ENCODE data around the gene CACNA1E.

CACNA1E gene

GRCh38 chr1:181711820-181712219 is 228.5 kb downstream of the CACNA1E start:
- no peak for TF ChIP-seq CTCF (IDR thresholded peaks at IDR 0.05)

- no peak for TF ChIP-seq CTCF (IDR thresholded peaks at IDR 0.05)
These were observed 229.4 kb downstream of the CACNA1E start for GRCh38 chr1:181712711-181713110.

- no peak for TF ChIP-seq CTCF (IDR thresholded peaks at IDR 0.05)
These were observed 231.1 kb downstream of the CACNA1E start for GRCh38 chr1:181714428-181714827.

GRCh38 chr1:181718034-181718433 is 234.7 kb downstream of the CACNA1E start:
- no peak for TF ChIP-seq CTCF (IDR thresholded peaks at IDR 0.05)

GRCh38 chr1:181726320-181727012 is 243.1 kb downstream of the CACNA1E start:
- no peak for TF ChIP-seq CTCF (IDR thresholded peaks at IDR 0.05)

- no peak for TF ChIP-seq CTCF (IDR thresholded peaks at IDR 0.05)
These were observed 247.3 kb downstream of the CACNA1E start for GRCh38 chr1:181730606-181731005.

- no peak for TF ChIP-seq CTCF (IDR thresholded peaks at IDR 0.05)
These were observed 249.1 kb downstream of the CACNA1E start for GRCh38 chr1:181732218-181732990.
